Neural cell (in vitro differentiated cells): Measurements from ENCODE around the gene SLC25A23. TPM values are rescaled to one million over a fixed set of nuclear protein-coding genes. Genes with fewer than 3 reads are reported as not detected.

ENCODE experiments used
- H2AFZ ChIP-seq: fragments of 200-600, 300-800 bp; sonication (generic), shearing (Covaris generic); 2 replicates; pipeline ENCODE4 v1.6.0; 2014; ENCODE audit warnings: low read depth, mild to moderate bottlenecking, antibody characterized with exemption, low read length, moderate library complexity
- H3F3A ChIP-seq: fragments of 200-600 bp; shearing (Covaris generic); 2 replicates; pipeline ENCODE4 v1.6.1; 2016; ENCODE audit warnings: mild to moderate bottlenecking, moderate library complexity, mixed read lengths, antibody characterized with exemption, low read length; ENCODE audit not compliant: insufficient read depth, poor library complexity, severe bottlenecking
- H3K27ac ChIP-seq: fragments of 200-600, 300-800 bp; sonication (generic), shearing (Covaris generic); 2 replicates; pipeline ENCODE4 v1.5.1; 2014; ENCODE audit warnings: mild to moderate bottlenecking, low read length, moderate library complexity
- H3K27me3 ChIP-seq: fragments of 300-800, 200-600 bp; sonication (generic), shearing (Covaris generic); 2 replicates; pipeline ENCODE4 v1.6.0; 2014; ENCODE audit warnings: mild to moderate bottlenecking, low read depth, low read length, moderate library complexity; ENCODE audit not compliant: insufficient read depth
- H3K36me3 ChIP-seq: fragments of 300-800, 200-600 bp; sonication (generic), shearing (Covaris generic); 2 replicates; pipeline ENCODE4 v1.5.1; 2014; ENCODE audit warnings: mild to moderate bottlenecking, antibody characterized with exemption, low read length, moderate library complexity; ENCODE audit not compliant: insufficient read depth
- H3K4me2 ChIP-seq: fragments of 300-800, 200-600 bp; sonication (generic), shearing (Covaris generic); 2 replicates; pipeline ENCODE4 v1.6.0; 2014; ENCODE audit warnings: mild to moderate bottlenecking, low read length
- H3K4me3 ChIP-seq: fragments of 300-800, 200-600 bp; sonication (generic), shearing (Covaris generic); 2 replicates; pipeline ENCODE4 v1.5.1; 2014; ENCODE audit warnings: mild to moderate bottlenecking, low read length, moderate library complexity
- H3K79me2 ChIP-seq: fragments of 200-600 bp; shearing (Covaris generic); replicated peaks from 2 replicates; pipeline ENCODE4 v1.6.0; 2014; ENCODE audit warnings: mild to moderate bottlenecking, low read length, moderate library complexity; ENCODE audit not compliant: insufficient read depth
- H3K9ac ChIP-seq: fragments of 300-800, 200-600 bp; sonication (generic), shearing (Covaris generic); 2 replicates; pipeline ENCODE4 v1.6.1; 2016; ENCODE audit warnings: mild to moderate bottlenecking, low read length, mixed read lengths
- H3K9me2 ChIP-seq: fragments of 200-600 bp; shearing (Covaris generic); 2 replicates; pipeline ENCODE4 v1.6.1; 2016; ENCODE audit warnings: mild to moderate bottlenecking, low read length, mixed read lengths; ENCODE audit not compliant: insufficient read depth
- H3K9me3 ChIP-seq: fragments of 200-600, 300-800 bp; sonication (generic), shearing (Covaris generic); 2 replicates; pipeline ENCODE4 v1.6.1; 2016; ENCODE audit warnings: mild to moderate bottlenecking, mixed run types, low read length, moderate library complexity, mixed read lengths
- H4K20me1 ChIP-seq: fragments of 200-600 bp; shearing (Covaris generic); 2 replicates; pipeline ENCODE4 v1.6.1; 2016; ENCODE audit warnings: mild to moderate bottlenecking, mixed run types; ENCODE audit not compliant: insufficient read depth
- CTCF ChIP-seq: fragments of 450-650 bp; IDR thresholded peaks from 2 replicates; pipeline ENCODE4 v1.5.1; 2014; ENCODE audit warnings: antibody characterized with exemption, mild to moderate bottlenecking, moderate library complexity; ENCODE audit not compliant: poor library complexity, severe bottlenecking
- EP300 ChIP-seq: fragments of 450-650 bp; conservative IDR thresholded peaks from 2 replicates; pipeline ENCODE4 v1.6.1; 2014; ENCODE audit warnings: antibody characterized with exemption, mild to moderate bottlenecking, moderate library complexity; ENCODE audit not compliant: poor library complexity, severe bottlenecking
- EZH2 ChIP-seq: fragments of 200-600, 300-800 bp; shearing (Covaris generic), sonication (generic); IDR thresholded peaks from 2 replicates; pipeline ENCODE4 v1.6.1; 2014; ENCODE audit warnings: antibody characterized with exemption, low read length, borderline replicate concordance, mild to moderate bottlenecking; ENCODE audit not compliant: insufficient read depth, poor library complexity, severe bottlenecking
- MXI1 ChIP-seq: fragments of 450-650 bp; conservative IDR thresholded peaks from 2 replicates; pipeline ENCODE4 v1.6.1; 2014; ENCODE audit warnings: antibody characterized with exemption, mild to moderate bottlenecking; ENCODE audit not compliant: poor library complexity, severe bottlenecking
- POLR2AphosphoS5 ChIP-seq: IDR thresholded peaks from 2 replicates; pipeline ENCODE4 v1.6.1; 2012
- RAD21 ChIP-seq: fragments of 450-650 bp; conservative IDR thresholded peaks from 2 replicates; pipeline ENCODE4 v1.6.1; 2014; ENCODE audit warnings: antibody characterized with exemption, mild to moderate bottlenecking, moderate library complexity
- REST ChIP-seq: IDR thresholded peaks from 2 replicates; pipeline ENCODE4 v1.6.1; 2012; ENCODE audit warnings: borderline replicate concordance
- SMC3 ChIP-seq: fragments of 450-650 bp; conservative IDR thresholded peaks from 2 replicates; pipeline ENCODE4 v1.6.1; 2014; ENCODE audit warnings: antibody characterized with exemption, mild to moderate bottlenecking, moderate library complexity; ENCODE audit not compliant: poor library complexity
- TAF1 ChIP-seq: IDR thresholded peaks from 2 replicates; pipeline ENCODE4 v1.6.1; 2012; ENCODE audit warnings: low read depth
- polyA plus RNA-seq: library from polyadenylated mRNA; depleted of rRNA; stranded (reverse); fragments of >200 nt; gene quantifications from 2 replicates; pipeline ENCODE4 v1.2.3, GENCODE V29; 2014

Gene SLC25A23
- polyA plus RNA-seq, 1 donor from 2014 or later: 36.3 TPM

DNA sequence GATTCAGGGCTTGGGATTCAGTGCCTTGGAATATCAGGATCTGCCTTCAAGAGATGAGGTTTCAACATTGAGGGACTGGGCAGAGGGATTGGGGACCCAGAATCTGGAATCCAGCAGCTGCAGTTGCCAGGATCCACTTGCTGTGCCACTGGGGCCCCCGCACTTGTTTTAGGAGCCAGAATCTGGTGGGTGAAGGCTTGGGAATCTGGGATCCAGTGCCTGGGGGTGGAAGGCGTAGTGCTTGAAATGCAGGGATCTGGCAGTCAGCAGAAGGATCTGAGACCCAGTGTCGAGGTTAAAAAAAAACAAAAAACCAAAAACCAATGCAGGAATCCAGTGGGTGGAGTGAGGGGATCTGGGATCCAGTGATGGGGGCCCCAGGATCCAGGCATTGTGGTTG is 18.7 kb downstream of the SLC25A23 start:
- Histone ChIP-seq H3K4me2 (no peak overlapping the region), H3K9me3 (no peaks in the 10 kb centered on the region), H3K79me2 (no peaks in the 10 kb centered on the region), H2AFZ (no peak overlapping the region), H3K27me3 (no peaks in the 10 kb centered on the region), H3K4me3 (no peak overlapping the region), H4K20me1 (no peaks in the 10 kb centered on the region), H3F3A (no peaks in the 10 kb centered on the region), H3K36me3 (no peaks in the 10 kb centered on the region), H3K9ac (no peak overlapping the region), H3K27ac (no peak overlapping the region), H3K9me2 (no peaks in the 10 kb centered on the region)
- no peak for TF ChIP-seq EP300
- no peak for TF ChIP-seq POLR2AphosphoS5

GRCh38 chr19:6439743-6440142 is 19.8 kb downstream of the SLC25A23 start:
- H4K20me1 ChIP-seq: no peaks in the 10 kb centered on the region
- no peaks in the 10 kb centered on the region for H3K27me3 ChIP-seq
- H3F3A ChIP-seq: no peaks in the 10 kb centered on the region
- no peaks in the 10 kb centered on the region for H3K9me3 ChIP-seq
- H3K79me2 ChIP-seq: no peaks in the 10 kb centered on the region
- H3K27ac ChIP-seq: no peak overlapping the region
- H3K36me3 ChIP-seq: no peaks in the 10 kb centered on the region
- no peak overlapping the region for H3K4me2 ChIP-seq
- H3K4me3 ChIP-seq: no peak overlapping the region
- TF ChIP-seq RAD21 (no peak), SMC3 (no peak), CTCF (no peak), POLR2AphosphoS5 (no peak), MXI1 (no peak), TAF1 (no peak), EZH2 (no peak), EP300 (no peak), REST (no peak)
- no peaks in the 10 kb centered on the region for H3K9me2 ChIP-seq
- no peak overlapping the region for H2AFZ ChIP-seq
- no peak overlapping the region for H3K9ac ChIP-seq

- H3K27ac ChIP-seq: no peak within 1 kb of the TSS
- no peaks in the 10 kb centered on the region for H3K27me3 ChIP-seq
- no peaks in the 10 kb centered on the region for H3K36me3 ChIP-seq
- H4K20me1 ChIP-seq: no peaks in the 10 kb centered on the region
- TF ChIP-seq TAF1: no peak
- no peak for TF ChIP-seq POLR2AphosphoS5
- no peaks in the 10 kb centered on the region for H3F3A ChIP-seq
- H2AFZ ChIP-seq: no peak within 1 kb of the TSS
- no peak within 1 kb of the TSS for H3K4me3 ChIP-seq
- H3K4me2 ChIP-seq: no peak within 1 kb of the TSS
- H3K9me2 ChIP-seq: no peaks in the 10 kb centered on the region
- no peak within 1 kb of the TSS for H3K9ac ChIP-seq
- H3K79me2 ChIP-seq: no peaks in the 10 kb centered on the region
- H3K9me3 ChIP-seq: no peaks in the 10 kb centered on the region
Observed at GRCh38 chr19:6433663-6434062, 25.9 kb downstream of the SLC25A23 start, which contains the start of gene SLC25A41. Gene SLC25A41 (minus strand): TSS chr19:6433763. CDS start chr19:6433693, 70 bp downstream.
